ENCODE measurements around the gene COL11A1.
"Not testable (repeated sequence)": the region's sequence is repeated elsewhere in the genome, so short reads cannot be mapped to it uniquely, and the experiment has no call there.

The COL11A1 gene

DNA sequence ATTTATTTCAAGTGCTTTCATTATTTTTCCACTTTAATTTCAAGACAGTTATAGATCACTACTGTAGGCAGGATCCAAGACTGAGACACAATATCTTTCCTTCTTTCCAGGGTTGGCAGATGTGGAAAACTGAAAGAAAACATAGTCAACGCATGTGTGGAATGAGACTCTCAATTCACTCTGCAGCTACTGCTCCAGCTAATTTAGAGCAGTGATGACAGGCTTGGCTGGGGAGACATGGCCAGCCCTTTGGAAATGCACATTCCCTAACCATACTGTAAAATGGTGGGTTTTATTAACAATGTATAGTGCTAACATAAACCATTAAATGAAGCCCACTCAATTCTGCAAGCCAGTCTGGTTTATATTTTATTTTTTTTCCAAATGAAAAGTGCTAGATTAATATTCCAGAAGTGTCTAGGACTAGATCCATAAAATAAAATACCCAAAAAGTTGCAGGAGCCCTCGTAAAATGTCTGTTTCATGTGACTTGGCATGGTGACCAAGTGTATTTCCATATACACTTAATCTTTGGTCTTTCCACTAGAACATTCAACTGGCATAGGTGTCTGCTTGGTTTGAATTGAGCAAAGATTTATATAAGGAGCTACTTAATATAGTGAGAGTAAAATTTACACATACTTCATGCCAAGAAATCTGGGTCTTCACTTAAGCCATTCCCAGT, 32.9 kb downstream of the COL11A1 start:
- DNase-seq (ENCODE audit: low spot score), result no peak

DNA sequence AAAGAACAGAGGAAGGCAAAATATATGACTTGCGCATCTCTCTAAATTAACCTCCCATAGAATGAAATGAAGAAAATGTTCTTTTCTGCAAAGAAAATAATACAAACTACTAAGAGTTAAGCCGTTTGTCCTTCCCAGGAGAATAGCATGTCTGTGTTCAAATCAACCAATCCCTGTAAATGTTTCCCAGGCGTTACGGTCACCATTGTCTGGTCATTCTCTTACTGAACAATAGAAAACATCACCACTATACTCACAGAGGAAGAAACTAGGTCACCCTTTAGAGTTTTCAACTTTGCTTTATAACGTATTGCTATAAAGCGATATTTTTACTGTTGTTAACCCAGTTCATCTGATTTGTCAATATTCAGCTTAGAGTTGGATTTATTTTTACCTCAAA, 34.1 kb downstream of the COL11A1 start:
- no peak for DNase-seq (ENCODE audit: low spot score)

DNA sequence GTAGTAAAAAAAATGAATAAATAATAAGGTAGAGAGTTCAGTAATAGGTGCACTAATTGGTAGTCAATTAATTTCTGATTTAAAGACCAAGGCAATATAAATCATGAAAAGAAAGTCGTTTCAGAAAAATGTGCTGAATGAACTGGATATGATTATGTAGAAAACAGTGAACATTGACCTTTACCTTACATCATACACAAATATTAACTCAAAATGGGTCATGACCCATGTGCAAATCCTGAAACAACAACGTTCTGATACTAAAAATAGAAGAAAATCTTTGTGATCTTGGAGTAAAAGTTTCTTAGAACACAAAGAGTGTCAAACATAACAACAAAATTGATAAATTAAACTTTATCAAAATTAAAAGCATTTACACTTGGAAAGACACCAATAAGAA, 39.1 kb downstream of the COL11A1 start:
- DNase-seq (ENCODE audit: low spot score), result no peak

DNA sequence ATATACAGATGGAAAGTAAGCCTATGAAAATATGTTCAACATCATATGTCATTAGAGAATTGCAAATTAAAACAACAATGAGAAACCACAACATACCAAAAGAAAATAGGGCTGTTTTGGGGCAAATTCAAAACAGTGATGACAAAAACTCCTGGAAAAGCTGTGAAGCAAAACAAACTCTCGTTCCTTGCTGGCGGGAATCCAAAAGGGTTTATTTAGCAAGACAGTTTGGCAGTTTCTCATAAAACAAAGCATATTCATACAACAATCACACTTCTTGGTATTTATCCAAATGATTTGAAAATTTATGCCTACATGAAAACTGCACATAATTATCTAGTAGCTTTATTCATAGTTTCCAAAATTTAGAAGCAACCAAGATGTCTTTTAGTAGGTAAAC, 44.4 kb downstream of the COL11A1 start:
- DNase-seq (ENCODE audit: low spot score), result no peak

DNA sequence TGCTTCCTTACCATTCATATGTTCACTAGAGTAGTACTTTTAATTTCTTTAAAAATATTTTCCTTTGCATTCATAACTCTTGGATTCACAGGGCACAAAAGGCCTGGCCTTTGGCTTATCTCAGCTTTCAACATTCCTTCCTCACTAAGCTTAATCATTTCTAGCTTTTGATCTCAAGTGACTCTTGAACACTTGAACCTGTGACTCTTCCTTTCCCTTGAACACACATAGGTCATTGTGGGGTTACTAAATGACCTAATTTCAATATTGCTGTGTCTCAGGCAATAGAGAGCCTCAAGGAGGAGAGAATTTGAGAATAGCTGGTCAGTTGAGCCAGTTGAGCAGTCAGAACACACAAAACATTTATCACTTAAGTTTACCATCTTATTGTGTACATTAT, 49.9 kb downstream of the COL11A1 start:
- DNase-seq (ENCODE audit: low spot score), result no peak

DNA sequence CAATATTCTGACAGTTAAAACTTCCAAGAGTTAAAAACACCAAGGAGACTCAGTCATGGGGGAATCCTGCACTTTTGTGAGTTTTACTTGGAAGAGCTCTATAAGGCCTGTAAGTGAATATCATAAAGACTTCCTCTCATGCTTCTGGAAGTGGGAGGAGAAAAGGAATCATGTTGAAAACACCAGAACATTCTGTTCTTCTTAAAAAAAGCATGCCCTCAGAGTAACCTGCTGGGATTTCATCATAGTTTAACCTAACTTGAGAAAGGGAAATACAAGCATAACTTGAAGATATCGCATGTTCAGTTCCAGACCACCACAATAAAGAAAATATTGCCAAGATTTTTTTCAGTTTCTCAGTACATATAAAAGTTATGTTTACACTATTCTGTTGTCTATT, 51.9 kb downstream of the COL11A1 start:
- DNase-seq (ENCODE audit: low spot score), result no peak

DNA sequence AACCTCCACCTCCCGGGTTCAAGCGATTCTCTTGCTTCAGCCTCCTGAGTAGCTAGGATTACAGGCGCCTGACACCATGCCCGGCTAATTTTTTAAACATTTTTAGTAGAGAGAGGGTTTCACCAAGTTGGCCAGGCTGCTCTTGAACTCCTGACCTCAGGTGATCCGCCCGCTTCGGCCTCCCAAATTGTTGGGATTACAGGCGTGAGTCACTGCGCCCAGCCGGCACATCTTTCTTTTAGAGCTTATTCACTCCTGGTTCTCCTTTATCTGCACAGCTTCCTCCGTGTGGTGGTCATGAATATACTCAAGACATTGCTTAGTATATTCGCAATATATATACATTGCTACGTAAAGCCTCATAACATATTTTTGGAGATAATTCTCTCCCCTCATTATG, 80.2 kb downstream of the COL11A1 start:
- not testable (repeated sequence) for DNase-seq (ENCODE audit: low spot score)

DNA sequence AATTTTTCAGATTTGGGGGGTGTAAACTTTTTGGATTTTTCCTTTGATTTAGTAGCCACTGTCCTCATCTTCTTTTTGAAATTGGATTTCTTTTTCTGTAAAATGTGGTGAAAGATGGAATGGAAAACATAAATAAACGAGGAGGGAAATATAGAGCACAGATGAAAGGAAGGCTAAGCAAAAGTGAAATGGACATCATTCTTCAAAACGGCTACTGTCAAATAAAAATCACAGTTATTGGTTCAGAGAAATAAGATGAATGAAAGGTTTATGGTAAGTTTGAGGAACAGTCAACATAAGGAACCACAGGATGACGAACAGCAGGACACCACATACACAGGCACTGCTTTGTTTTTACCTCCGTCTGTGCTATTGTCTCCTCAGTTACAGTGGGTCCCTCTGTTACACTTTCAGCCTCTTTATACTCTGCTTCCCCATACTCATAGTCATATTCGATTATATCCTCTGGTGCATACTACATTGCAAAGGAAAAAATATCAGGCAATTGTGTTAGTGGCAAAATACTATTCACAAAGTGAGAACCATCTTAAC, 82.4 kb downstream of the COL11A1 start:
- DNase-seq (ENCODE audit: low spot score), result no peak

DNA sequence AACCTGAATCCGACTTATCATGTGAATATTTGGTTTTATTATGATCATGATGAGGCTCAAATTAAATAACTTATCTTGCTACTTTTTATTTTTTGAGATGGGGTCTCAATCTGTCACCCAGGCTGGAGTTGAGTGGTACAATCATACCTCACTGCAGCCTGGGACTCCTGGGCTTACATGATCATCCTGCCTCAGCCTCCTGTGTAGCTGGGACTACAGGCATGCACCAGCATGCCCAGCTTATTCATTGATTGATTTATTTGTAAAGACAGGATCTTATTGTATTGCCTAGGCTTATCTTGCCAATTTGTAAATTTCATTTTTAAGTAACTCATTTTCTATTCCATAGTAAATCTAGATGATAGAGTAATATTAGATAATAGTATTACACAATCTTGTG, 84.3 kb downstream of the COL11A1 start:
- no peak for DNase-seq (ENCODE audit: low spot score)

DNA sequence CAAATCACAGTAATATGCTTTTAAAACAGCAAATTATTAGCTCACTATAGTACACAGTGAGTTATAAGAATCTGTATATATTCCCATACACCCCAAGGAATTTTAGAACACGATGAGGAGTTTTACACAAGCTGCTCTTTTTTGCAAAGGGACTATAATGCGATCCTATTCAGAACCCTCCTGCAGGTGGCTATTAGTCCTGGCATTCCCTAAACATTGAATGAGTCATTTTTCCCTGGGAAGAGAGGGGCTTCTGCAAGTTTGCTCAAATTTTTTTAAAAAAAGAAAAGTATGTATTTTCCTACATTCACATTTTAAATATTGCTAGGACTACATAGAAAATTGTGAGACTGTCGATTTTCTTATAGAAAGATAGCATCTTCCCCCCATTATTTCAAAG, 106.3 kb downstream of the COL11A1 start:
- no peak for DNase-seq (ENCODE audit: low spot score)

DNA sequence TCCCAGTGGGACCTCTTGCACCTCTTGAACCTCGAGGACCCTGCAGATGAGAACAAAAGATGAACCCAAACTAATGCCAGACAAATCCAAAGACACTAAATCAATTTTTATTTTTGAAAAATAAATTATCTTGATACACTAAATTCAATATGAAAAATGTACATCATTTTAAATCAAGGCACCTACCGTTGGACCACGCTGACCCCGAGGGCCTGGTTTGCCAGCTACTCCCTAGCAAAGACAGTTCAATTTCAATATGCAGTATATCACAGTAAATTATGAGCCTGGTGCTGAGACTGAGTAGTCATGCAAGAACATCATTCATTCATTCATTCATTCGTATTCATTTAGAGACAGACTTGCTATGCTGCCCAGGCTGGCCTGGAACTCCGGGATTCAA, 129.4 kb downstream of the COL11A1 start:
- no peak for DNase-seq (ENCODE audit: low spot score)

DNA sequence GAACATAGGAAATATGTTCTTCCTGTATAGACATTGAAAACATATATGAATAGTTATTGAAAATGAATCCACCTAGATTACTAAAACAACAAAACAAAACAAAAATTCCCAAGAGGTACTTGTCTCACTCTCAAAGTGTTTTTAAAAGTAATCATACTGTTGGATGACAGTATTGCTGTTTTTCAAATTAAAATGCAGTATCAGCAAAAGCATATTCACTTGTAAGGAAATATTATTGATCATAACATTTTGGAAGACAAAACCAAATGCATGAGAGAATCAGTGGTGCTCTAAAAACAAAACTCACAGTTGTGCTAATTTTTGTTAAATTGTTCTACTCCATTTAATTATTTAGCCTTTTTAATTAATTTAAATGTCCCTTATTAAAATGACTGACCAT, 131.0 kb downstream of the COL11A1 start:
- no peak for DNase-seq (ENCODE audit: low spot score)

DNA sequence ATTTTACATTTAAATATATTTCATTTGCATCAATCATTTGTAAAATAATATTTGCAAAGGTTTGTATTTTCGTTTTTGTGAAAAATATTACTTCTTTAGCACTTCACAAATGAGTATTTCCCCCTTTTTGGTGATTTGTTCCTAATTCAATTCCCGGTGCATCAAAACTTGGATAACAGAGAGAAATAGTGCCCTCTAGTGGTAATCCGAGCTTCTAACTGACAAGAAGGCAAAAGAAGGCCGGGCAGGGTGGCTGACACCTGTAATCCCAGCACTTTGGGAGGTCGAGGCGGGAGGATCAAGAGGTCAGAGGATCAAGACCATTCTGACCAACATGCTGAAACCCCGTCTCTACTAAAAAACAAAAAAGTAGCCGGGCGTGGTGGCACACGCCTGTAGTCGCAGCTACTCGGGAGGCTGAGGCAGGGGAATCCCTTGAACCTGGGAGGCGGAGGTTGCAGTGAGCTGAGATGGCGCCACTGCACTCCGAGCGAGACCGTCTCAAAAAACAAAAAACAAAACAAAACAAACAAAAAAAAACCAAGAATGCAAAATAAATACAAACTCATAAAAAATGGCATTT, 137.7 kb downstream of the COL11A1 start:
- peak; percentile 31 for DNase-seq (ENCODE audit: low spot score)

DNA sequence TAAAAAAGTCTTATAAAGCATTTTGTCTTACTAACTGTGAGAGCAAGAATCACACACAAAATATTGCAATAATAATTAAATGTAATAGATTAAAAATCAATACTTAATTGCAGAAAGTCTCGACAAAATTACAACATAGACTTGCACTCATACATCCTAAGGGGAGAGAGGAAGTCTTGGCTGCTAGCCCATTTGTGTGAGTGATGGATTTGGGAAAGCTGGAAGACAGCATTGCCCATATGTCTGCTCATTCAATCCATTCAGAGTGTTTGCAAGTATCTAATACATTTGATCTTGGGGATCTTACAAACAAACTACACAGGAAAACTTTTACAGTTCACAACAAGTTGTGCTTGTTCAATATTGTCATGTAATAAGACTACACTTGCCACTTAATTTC, 140.5 kb downstream of the COL11A1 start:
- no peak for DNase-seq (ENCODE audit: low spot score)

DNA sequence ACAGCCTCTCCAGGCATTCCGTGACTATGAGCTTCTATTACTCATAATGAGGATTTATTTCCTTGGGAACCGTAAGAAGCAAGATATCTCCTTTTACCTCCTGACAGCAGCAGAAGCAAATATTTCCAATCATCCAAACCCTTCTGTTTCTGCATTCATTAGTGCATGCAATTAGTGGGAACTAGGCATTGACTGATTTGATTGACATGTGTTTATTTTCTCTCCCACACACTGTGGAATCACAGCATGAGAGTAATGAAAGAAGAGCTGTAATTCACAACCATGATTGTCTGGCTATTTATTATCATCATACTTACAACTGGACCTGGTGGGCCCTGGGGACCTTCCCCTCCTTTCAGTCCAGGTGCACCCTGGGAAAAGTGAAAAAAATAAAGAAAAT, 146.8 kb downstream of the COL11A1 start:
- no peak for DNase-seq (ENCODE audit: low spot score)

DNA sequence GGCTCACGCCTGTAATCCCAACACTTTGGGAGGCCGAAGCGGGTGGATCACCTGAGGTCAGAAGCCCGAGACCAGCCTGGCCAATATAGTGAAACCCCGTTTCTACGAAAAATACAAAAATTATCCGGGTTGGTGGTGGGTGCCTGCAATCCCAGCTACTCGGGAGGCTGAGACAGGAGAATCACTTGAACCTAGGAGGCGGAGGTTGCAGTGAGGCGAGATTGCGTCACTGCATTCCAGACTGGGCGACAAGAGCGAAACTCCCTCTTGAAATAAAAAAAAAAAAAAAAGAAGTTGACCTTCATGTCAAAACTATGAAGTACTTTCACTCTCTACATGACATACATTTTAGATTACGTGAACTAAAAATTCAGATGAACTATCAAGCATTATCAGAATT, 153.7 kb downstream of the COL11A1 start:
- DNase-seq (ENCODE audit: low spot score), result no peak

DNA sequence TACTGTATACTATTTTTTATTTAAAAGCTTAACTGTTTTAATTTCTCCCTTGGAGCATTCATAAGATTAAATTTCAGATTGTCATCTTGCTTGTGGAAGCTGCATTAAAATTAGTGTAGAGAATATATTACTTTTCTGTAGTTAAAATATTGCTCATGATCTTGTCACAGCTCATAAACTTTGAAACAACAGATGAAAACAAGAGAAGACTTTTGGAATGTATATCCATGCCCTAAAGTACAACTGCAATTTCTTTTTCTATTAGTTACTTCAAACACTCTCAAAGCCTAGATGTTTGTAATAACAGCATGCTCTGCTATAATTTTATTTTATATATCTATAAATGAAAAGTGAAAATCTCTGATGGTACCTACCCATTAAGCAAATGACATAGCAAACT, 155.9 kb downstream of the COL11A1 start:
- no peak for DNase-seq (ENCODE audit: low spot score)

DNA sequence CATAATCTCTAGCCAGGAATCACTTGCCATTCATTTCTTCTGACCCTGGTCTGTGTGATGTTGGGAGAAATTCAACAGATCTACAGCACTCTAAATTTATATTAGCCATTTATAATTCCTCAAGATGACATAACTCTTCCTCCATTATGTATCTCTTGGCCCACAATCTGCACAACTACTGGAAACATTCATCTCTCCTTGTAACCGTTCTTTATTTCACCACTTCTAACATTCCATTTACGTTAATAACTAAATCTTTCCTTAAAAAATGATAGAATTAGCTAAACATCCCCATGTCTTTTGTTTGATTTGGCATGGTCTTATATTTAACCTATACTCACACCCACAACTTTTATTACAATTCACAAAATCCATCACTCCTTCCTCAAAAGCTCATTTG, 166.0 kb downstream of the COL11A1 start:
- DNase-seq (ENCODE audit: low spot score), result no peak

DNA sequence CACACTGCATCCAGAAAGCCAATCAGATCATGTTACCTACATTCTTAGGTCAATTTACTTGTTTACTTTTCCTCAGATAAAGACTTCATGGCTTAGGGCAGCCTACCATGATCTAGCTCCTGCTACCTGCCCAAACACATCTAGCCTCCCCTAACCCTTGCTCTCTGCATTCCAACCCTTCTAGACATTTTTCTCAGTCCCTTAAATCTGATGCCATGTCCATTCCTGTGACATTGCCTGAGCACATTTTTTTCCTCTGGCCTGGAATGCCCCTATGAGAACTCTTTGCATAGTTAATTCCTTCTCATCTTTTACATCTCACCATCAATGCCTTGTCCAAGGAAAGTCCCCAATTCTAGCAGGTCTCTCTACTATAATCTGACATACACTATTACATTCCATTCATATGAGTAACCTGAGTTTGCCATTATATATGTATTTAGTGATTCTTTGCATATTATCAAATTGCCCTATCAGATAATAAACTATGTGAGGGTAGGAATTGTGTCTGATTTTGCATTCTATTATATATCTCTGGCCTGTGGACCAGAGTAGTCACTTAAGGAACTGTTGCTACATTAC, 166.9 kb downstream of the COL11A1 start:
- no peak for DNase-seq (ENCODE audit: low spot score)

DNA sequence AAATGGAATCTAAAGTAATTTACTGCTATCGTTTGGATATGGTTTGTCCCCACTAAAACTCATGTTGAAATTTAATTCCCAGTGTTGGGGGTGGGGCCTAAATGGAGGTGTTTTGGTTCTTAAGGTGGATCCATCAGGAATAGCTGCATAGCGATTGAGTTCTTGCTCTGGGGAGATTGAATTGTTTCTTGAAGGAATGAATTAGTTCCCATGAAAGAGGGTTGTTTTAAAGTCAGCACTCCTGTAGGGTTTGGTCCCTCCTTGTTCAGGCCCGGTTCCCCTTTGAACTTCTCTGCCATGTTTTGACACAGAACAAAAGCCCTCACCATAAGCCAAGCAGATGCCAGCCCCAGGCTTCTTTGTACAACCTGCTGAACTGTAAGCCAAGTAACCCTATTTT, 170.9 kb downstream of the COL11A1 start:
- DNase-seq (ENCODE audit: low spot score), result no peak

DNA sequence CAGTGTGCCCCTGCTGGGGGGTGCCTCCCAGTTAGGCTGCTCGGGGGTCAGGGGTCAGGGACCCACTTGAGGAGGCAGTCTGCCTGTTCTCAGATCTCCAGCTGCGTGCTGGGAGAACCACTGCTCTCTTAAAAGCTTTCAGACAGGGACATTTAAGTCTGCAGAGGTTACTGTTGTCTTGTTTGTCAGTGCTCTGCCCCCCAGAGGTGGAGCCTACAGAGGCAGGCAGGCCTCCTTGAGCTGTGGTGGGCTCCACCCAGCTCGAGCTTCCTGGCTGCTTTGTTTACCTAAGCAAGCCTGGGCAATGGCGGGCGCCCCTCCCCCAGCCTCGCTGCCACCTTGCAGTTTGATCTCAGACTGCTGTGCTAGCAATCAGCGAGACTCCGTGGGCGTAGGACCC, 175.0 kb downstream of the COL11A1 start:
- DNase-seq (ENCODE audit: low spot score), result not testable (repeated sequence)

DNA sequence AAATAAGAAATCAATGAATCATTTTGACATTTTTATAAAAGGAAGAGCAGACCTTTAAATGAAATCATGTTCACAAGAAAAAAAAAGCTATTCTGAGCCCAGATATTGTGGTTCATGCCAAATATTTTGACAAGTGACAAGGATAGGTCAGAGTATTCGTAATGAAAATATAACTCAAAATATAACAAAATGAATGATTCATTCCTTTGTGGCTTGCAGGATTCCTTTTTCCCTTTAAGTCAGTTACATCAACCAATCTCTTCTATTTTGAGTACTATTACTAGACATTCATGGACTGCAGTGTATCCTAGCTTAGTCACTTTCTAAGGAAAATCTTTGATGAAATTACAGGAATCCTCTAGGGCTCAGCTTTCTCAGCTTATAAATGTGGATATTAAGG, 188.7 kb downstream of the COL11A1 start:
- DNase-seq (ENCODE audit: low spot score), result no peak

DNA sequence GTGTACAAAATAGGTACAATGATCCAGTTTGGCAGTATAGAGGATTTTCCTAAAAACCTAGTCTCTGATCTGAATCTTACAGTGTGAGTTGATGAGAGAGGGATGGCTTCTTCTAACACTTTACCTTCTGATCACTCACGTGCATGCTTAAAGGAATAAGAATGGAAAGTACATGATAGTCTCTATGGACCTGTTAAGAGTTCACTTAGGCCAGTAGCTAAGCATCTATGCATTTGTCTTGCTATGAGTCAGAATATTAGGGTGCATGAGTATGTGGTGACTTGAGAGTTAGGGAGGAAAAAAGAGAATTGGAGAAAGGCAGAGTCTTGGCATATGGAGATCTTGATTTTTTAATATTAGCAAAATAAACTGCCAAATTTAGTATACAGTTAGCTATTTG, 206.3 kb downstream of the COL11A1 start:
- no peak for DNase-seq (ENCODE audit: low spot score)

DNA sequence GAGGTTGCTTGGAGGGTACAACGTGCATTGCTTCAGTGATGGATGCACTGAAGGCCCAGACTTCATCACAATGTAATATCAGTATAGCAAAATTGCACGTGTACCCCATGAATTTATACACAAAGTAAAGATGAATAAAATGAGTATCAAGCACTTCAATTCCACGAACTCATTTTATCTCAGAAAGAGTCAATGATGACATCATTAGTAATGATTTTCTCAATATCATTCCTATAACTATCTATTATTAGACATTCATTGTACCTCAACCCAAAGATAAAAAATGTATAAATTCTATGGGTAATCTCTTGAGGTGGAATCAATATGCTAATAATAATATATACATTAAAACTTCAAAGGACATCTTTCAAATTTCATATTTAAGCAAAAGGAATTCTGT, 208.4 kb downstream of the COL11A1 start:
- DNase-seq (ENCODE audit: low spot score), result no peak
